Osteoblast (primary cell): ENCODE measurements around the gene SSPN. TPM values are rescaled to one million over a fixed set of nuclear protein-coding genes. Genes with fewer than 3 reads are reported as not detected.

Source experiments
- DNase-seq: peaks from one replicate; pipeline ENCODE4 v3.0.0; 2011; ENCODE audit warnings: low spot score, mixed read lengths; ENCODE audit not compliant: insufficient read length; ENCODE audit errors: missing footprints
- H2AFZ ChIP-seq: 2 replicates; pipeline ENCODE4 v1.6.0; 2011; ENCODE audit warnings: mild to moderate bottlenecking, low read length
- H3K27ac ChIP-seq: 2 replicates; pipeline ENCODE4 v1.5.1; 2011; ENCODE audit warnings: mild to moderate bottlenecking, low read depth, low read length, moderate library complexity
- H3K27me3 ChIP-seq: 2 replicates; pipeline ENCODE4 v1.6.0; 2012; ENCODE audit warnings: mild to moderate bottlenecking, control low read depth, inconsistent platforms, low read length, moderate library complexity; ENCODE audit not compliant: insufficient read depth
- H3K36me3 ChIP-seq: 2 replicates; pipeline ENCODE4 v1.5.1; 2011; ENCODE audit warnings: mild to moderate bottlenecking, low read length, control low read depth, moderate library complexity; ENCODE audit not compliant: insufficient read depth
- H3K4me1 ChIP-seq: 2 replicates; pipeline ENCODE4 v1.5.1; 2011; ENCODE audit warnings: mild to moderate bottlenecking, low read length, control low read depth, moderate library complexity; ENCODE audit not compliant: insufficient read depth
- H3K4me2 ChIP-seq: 2 replicates; pipeline ENCODE4 v1.6.0; 2011; ENCODE audit warnings: mild to moderate bottlenecking, low read length; ENCODE audit not compliant: insufficient read depth
- H3K4me3 ChIP-seq: fragments of 200-600 bp; sonication (generic); 3 replicates; pipeline ENCODE4 v1.5.1; 2012; ENCODE audit warnings: mild to moderate bottlenecking, low read length, inconsistent platforms; ENCODE audit not compliant: insufficient read depth
- H3K79me2 ChIP-seq: 2 replicates; pipeline ENCODE4 v1.6.0; 2012; ENCODE audit warnings: mild to moderate bottlenecking, low read length, control low read depth, inconsistent platforms; ENCODE audit not compliant: insufficient read depth
- H3K9me3 ChIP-seq: 2 replicates; pipeline ENCODE4 v1.5.1; 2011; ENCODE audit warnings: low read depth, low read length, control low read depth
- H4K20me1 ChIP-seq: 2 replicates; pipeline ENCODE4 v1.6.0; 2012; ENCODE audit warnings: mild to moderate bottlenecking, low read length, control low read depth; ENCODE audit not compliant: insufficient read depth
- CTCF ChIP-seq: IDR thresholded peaks from 2 replicates; pipeline ENCODE4 v1.5.1; 2011; ENCODE audit warnings: mild to moderate bottlenecking, low read depth, low read length, moderate library complexity; ENCODE audit errors: extremely low read depth
- total RNA-seq: library from RNA; depleted of rRNA; stranded (reverse); fragments of >200 nt; gene quantifications from 2 replicates; pipeline ENCODE4 v1.2.3, GENCODE V29; 2012

The SSPN gene
- total RNA-seq, 1 donor: 9.8 TPM

GRCh38 chr12:26278666-26279065 is 83.3 kb downstream of the SSPN start:
- Histone ChIP-seq H3K4me3 (no peak overlapping the region), H3K4me2 (no peak overlapping the region), H3K27ac (peak overlapping the region; percentile 82), H3K9me3 (no peaks in the 10 kb centered on the region), H3K27me3 (no peaks in the 10 kb centered on the region), H3K79me2 (no peaks in the 10 kb centered on the region), H4K20me1 (no peaks in the 10 kb centered on the region), H2AFZ (no peak overlapping the region), H3K36me3 (no peaks in the 10 kb centered on the region), H3K4me1 (peaks cover 50% of the 10 kb centered on the region)
- no peak for DNase-seq
- no peak for TF ChIP-seq CTCF

DNA sequence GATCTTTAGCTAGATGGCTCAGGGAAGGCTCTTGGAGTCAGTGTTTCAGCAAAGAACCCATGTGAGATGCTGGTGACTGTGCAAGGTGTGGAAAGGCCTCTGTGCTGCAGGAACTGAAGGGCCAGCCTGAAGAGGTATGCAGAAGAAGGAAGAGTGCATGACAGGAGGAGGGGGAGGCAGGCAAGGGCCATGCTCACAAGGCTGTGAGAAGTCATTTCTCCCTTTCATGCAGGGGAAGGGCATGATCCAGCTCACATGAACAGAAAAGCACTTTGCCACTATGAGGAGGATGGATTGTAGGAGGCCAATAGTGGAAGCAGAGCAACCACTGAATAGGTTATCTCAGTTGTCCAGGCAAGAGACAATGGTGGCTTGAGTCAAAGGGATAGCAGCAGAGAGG is 83.7 kb downstream of the SSPN start:
- Histone ChIP-seq H4K20me1 (no peaks in the 10 kb centered on the region), H3K4me2 (no peak overlapping the region), H3K4me1 (peaks cover 46% of the 10 kb centered on the region), H2AFZ (no peak overlapping the region), H3K79me2 (no peaks in the 10 kb centered on the region), H3K9me3 (no peaks in the 10 kb centered on the region), H3K4me3 (no peak overlapping the region), H3K27me3 (no peaks in the 10 kb centered on the region), H3K36me3 (no peaks in the 10 kb centered on the region), H3K27ac (no peak overlapping the region)
- no peak for TF ChIP-seq CTCF
- no peak for DNase-seq

- Histone ChIP-seq H3K27ac (no peak overlapping the region), H3K27me3 (no peaks in the 10 kb centered on the region), H3K4me3 (no peak overlapping the region), H4K20me1 (no peaks in the 10 kb centered on the region), H3K4me1 (peaks cover 40% of the 10 kb centered on the region), H3K9me3 (no peaks in the 10 kb centered on the region), H3K79me2 (no peaks in the 10 kb centered on the region), H3K4me2 (no peak overlapping the region), H3K36me3 (no peaks in the 10 kb centered on the region), H2AFZ (no peak overlapping the region)
- no peak for TF ChIP-seq CTCF
- DNase-seq: no peak
Measured at GRCh38 chr12:26279908-26280307, 84.5 kb downstream of the SSPN start.

GRCh38 chr12:26280869-26281268 is 85.5 kb downstream of the SSPN start:
- no peaks in the 10 kb centered on the region for H4K20me1 ChIP-seq
- no peaks in the 10 kb centered on the region for H3K27me3 ChIP-seq
- H2AFZ ChIP-seq: no peak overlapping the region
- no peak overlapping the region for H3K4me2 ChIP-seq
- no peak for DNase-seq
- H3K27ac ChIP-seq: no peak overlapping the region
- no peaks in the 10 kb centered on the region for H3K36me3 ChIP-seq
- no peak overlapping the region for H3K4me3 ChIP-seq
- no peak for TF ChIP-seq CTCF
- no peaks in the 10 kb centered on the region for H3K9me3 ChIP-seq
- no peaks in the 10 kb centered on the region for H3K79me2 ChIP-seq
- peaks cover 31% of the 10 kb centered on the region for H3K4me1 ChIP-seq
